BJ (cell line): ENCODE results near the gene UBR2. TPM values are rescaled to one million over a fixed set of nuclear protein-coding genes. Genes with fewer than 3 reads are reported as not detected.

ENCODE experiments used
- CTCF ChIA-PET: fragments of 350-600 bp; formaldehyde crosslinking; extraction: SDS; loops from one replicate; lab custom pipeline; 2021; ENCODE audit warnings: antibody characterized with exemption, inconsistent platforms; lab: Yijun Ruan, JAX
- POLR2A ChIA-PET: fragments of 300-600 bp; sonication (Branson Sonifier 250); formaldehyde crosslinking; extraction: SDS; loops from one replicate; lab custom pipeline; 2021; ENCODE audit warnings: antibody characterized with exemption; lab: Charles Lee
- DNase-seq: peaks from one replicate; pipeline ENCODE4 v3.0.0-alpha.2; 2011; ENCODE audit warnings: low read depth
- H3K27me3 ChIP-seq: 2 replicates; pipeline ENCODE4 v1.6.0; 2011; ENCODE audit warnings: low read length; ENCODE audit not compliant: control insufficient read depth, insufficient read depth
- H3K36me3 ChIP-seq: 2 replicates; pipeline ENCODE4 v1.5.1; 2011; ENCODE audit warnings: low read length; ENCODE audit not compliant: control insufficient read depth, insufficient read depth
- H3K4me3 ChIP-seq: 2 replicates; pipeline ENCODE4 v1.5.1; 2011; ENCODE audit warnings: low read depth, mild to moderate bottlenecking, control low read depth, low read length
- CTCF ChIP-seq: IDR thresholded peaks from 2 replicates; pipeline ENCODE4 v1.5.1; 2011; ENCODE audit warnings: low read depth, mild to moderate bottlenecking, control low read depth, inconsistent platforms, low read length, moderate library complexity; ENCODE audit not compliant: insufficient read depth
- polyA plus RNA-seq: library from polyadenylated mRNA; depleted of rRNA; stranded (reverse); fragments of >200 nt; gene quantifications from 2 replicates; pipeline ENCODE4 v1.2.3, GENCODE V29; 2011

Gene UBR2
- polyA plus RNA-seq, 1 experiment: 9.8 TPM

- Histone ChIP-seq H3K36me3 (no peaks in the 10 kb centered on the region; the same call in 1 of the 2 replicates), H3K27me3 (no peaks in the 10 kb centered on the region), H3K4me3 (no peak overlapping the region)
- ChIA-PET CTCF (no interaction called here), POLR2A (interaction anchor here (0.7 kb wide), 1 partner anchor 496 kb away, joined by 5 read pairs; no protein-coding TSS in a partner anchor)
- TF ChIP-seq CTCF: no peak
- no peak for DNase-seq
These were observed 63.8 kb downstream of the UBR2 start for GRCh38 chr6:42627674-42628073.

GRCh38 chr6:42628604-42629003 lies 64.8 kb downstream of the UBR2 start:
- no peak for TF ChIP-seq CTCF
- Histone ChIP-seq H3K36me3 (no peaks in the 10 kb centered on the region; the same call in 1 of the 2 replicates), H3K27me3 (no peaks in the 10 kb centered on the region), H3K4me3 (no peak overlapping the region)
- no peak for DNase-seq
- ChIA-PET POLR2A (no interaction called here), CTCF (no interaction called here)

- ChIA-PET POLR2A (no interaction called here), CTCF (interaction anchor here (0.6 kb wide), 1 partner anchor 583 kb away, joined by 3 read pairs; no protein-coding TSS in a partner anchor)
- H3K36me3 ChIP-seq: peaks cover 1% of the 10 kb centered on the region; the same call in 1 of the 2 replicates
- no peak for TF ChIP-seq CTCF
- no peaks in the 10 kb centered on the region for H3K27me3 ChIP-seq
- no peak overlapping the region for H3K4me3 ChIP-seq
- no peak for DNase-seq
These were observed 66.0 kb downstream of the UBR2 start for GRCh38 chr6:42629845-42630244.

GRCh38 chr6:42637681-42638080 lies 73.9 kb downstream of the UBR2 start:
- DNase-seq: no peak
- H3K36me3 ChIP-seq: peaks cover 10% of the 10 kb centered on the region
- ChIA-PET POLR2A (no interaction called here), CTCF (interaction anchor here (1.1 kb wide), 1 partner anchor 73 kb away, joined by 4 read pairs; no protein-coding TSS in a partner anchor)
- no peaks in the 10 kb centered on the region for H3K27me3 ChIP-seq
- H3K4me3 ChIP-seq: no peak overlapping the region
- TF ChIP-seq CTCF: no peak

GRCh38 chr6:42642794-42643193 lies 79.0 kb downstream of the UBR2 start:
- CTCF ChIA-PET: no interaction called here
- POLR2A ChIA-PET: no interaction called here
- Histone ChIP-seq H3K4me3 (no peak overlapping the region), H3K36me3 (peaks cover 5% of the 10 kb centered on the region), H3K27me3 (no peaks in the 10 kb centered on the region)
- no peak for TF ChIP-seq CTCF
- DNase-seq: no peak
